GM12878 (cell line): ENCODE data around the gene GANAB. TPM values are rescaled to one million over a fixed set of nuclear protein-coding genes. Genes with fewer than 3 reads are reported as not detected.

ENCODE experiments used
- BCL11A ChIP-seq: IDR thresholded peaks from 2 replicates; pipeline ENCODE4 v1.6.1; 2011; ENCODE audit warnings: low read depth, low read length
- FOS ChIP-seq: IDR thresholded peaks from 3 replicates; pipeline ENCODE4 v1.6.1; 2011; ENCODE audit warnings: borderline replicate concordance; ENCODE audit not compliant: insufficient read length; ENCODE audit errors: extremely low read depth
- FOXK2 ChIP-seq: fragments of 450-650 bp; IDR thresholded peaks from 2 replicates; pipeline ENCODE4 v1.6.1; 2017; ENCODE audit warnings: mild to moderate bottlenecking, moderate library complexity
- HCFC1 ChIP-seq: fragments of 150-350 bp; IDR thresholded peaks from 2 replicates; pipeline ENCODE4 v1.6.1; 2014; ENCODE audit warnings: low read length
- IKZF2 ChIP-seq, 2 experiments: fragments of 450-650 bp; IDR thresholded peaks; 2 replicates each; pipeline ENCODE4 v1.6.1; 2017; ENCODE audit warnings: mild to moderate bottlenecking in 2 of 2, moderate library complexity in 2 of 2
- LARP7 ChIP-seq: fragments of 450-650 bp; IDR thresholded peaks from 2 replicates; pipeline ENCODE4 v1.6.1; 2017; ENCODE audit warnings: mild to moderate bottlenecking
- NR2F1 ChIP-seq: fragments of 450-650 bp; conservative IDR thresholded peaks from 2 replicates; pipeline ENCODE4 v1.6.1; 2017; ENCODE audit warnings: mild to moderate bottlenecking
- RELA ChIP-seq: fragments of 450-650 bp; IDR thresholded peaks from 2 replicates; pipeline ENCODE4 v1.8.0; 2014; ENCODE audit warnings: borderline replicate concordance; ENCODE audit not compliant: partially characterized antibody
- SMAD5 ChIP-seq: IDR thresholded peaks from 2 replicates; pipeline ENCODE4 v1.6.1; 2016; ENCODE audit warnings: antibody characterized with exemption, low read depth
- STAT1 ChIP-seq: fragments of 450-650 bp; conservative IDR thresholded peaks from 2 replicates; pipeline ENCODE4 v1.6.1; 2014; ENCODE audit warnings: antibody characterized with exemption, mild to moderate bottlenecking
- ZBED1 ChIP-seq: IDR thresholded peaks from 2 replicates; pipeline ENCODE4 v1.6.1; 2016; ENCODE audit warnings: borderline replicate concordance
- ZNF274 ChIP-seq: IDR thresholded peaks from one replicate; pipeline ENCODE4 v1.8.0; 2011; ENCODE audit not compliant: insufficient read length, insufficient read depth
- ZNF384 ChIP-seq: IDR thresholded peaks from 2 replicates; pipeline ENCODE4 v1.6.1; 2012; ENCODE audit warnings: low read depth, mild to moderate bottlenecking, low read length, improper control_type of control experiment, borderline replicate concordance
- polyA plus RNA-seq, 11 experiments: library from polyadenylated mRNA; depleted of rRNA in 4 of 11; unstranded in 6 of 11; stranded (reverse) in 5 of 11; fragments of >200 nt; fragmentation: Nextera tagmentation in 4 of 11; fragmentation: Illumina TruSeq in 1 of 11; extraction: Ambion mirVana in 4 of 11; extraction: Trizol in 1 of 11; gene quantifications; 1 replicate in 1 of 11; 2 replicates in 10 of 11; pipeline versions ENCODE4 v1.2.1 to v1.2.3, GENCODE V29; 2011 to 2016; ENCODE audit warnings: inconsistent platforms in 2 of 11, missing spikeins in 2 of 11, low read depth in 1 of 11
- total RNA-seq, 4 experiments: library from RNA; depleted of rRNA in 3 of 4; stranded (reverse); fragments of >200 nt in 3 of 4; fragmentation: Illumina TruSeq in 1 of 4; extraction: Trizol in 1 of 4; gene quantifications; 2 replicates each; pipeline versions ENCODE4 v1.2.1 to v1.2.3, GENCODE V29; 2013 to 2021
- TF ChIP-seq, protein P1 (sequence below): IDR thresholded peaks from 2 replicates; pipeline ENCODE4 v1.6.1; 2012; ENCODE audit warnings: mild to moderate bottlenecking, low read depth, low read length
- TF ChIP-seq, protein P2 (sequence below): fragments of 450-650 bp; IDR thresholded peaks from 2 replicates; pipeline ENCODE4 v1.6.1; 2018; ENCODE audit warnings: borderline replicate concordance, mild to moderate bottlenecking; ENCODE audit not compliant: partially characterized antibody
- TF ChIP-seq, protein P3 (sequence below): IDR thresholded peaks from 2 replicates; pipeline ENCODE4 v1.6.1; 2012; ENCODE audit warnings: low read depth, low read length, improper control_type of control experiment
- TF ChIP-seq, protein P4 (sequence below): fragments of 450-650 bp; formaldehyde crosslinking; IDR thresholded peaks from 2 replicates; pipeline ENCODE4 v1.4.0; 2020; ENCODE audit warnings: mild to moderate bottlenecking, moderate library complexity
- TF ChIP-seq, protein P5 (sequence below): fragments of 450-650 bp; IDR thresholded peaks from 2 replicates; pipeline ENCODE4 v1.6.1; 2017; ENCODE audit warnings: mild to moderate bottlenecking, low read depth, inconsistent platforms; ENCODE audit not compliant: poor library complexity, severe bottlenecking

Gene GANAB
- total and polyA plus RNA-seq, 10 of the 15 experiments (the other 5 are each of a cell fraction or from before 2014, with no cell fraction given), result 4.5 to 175 (median 102) TPM

DNA sequence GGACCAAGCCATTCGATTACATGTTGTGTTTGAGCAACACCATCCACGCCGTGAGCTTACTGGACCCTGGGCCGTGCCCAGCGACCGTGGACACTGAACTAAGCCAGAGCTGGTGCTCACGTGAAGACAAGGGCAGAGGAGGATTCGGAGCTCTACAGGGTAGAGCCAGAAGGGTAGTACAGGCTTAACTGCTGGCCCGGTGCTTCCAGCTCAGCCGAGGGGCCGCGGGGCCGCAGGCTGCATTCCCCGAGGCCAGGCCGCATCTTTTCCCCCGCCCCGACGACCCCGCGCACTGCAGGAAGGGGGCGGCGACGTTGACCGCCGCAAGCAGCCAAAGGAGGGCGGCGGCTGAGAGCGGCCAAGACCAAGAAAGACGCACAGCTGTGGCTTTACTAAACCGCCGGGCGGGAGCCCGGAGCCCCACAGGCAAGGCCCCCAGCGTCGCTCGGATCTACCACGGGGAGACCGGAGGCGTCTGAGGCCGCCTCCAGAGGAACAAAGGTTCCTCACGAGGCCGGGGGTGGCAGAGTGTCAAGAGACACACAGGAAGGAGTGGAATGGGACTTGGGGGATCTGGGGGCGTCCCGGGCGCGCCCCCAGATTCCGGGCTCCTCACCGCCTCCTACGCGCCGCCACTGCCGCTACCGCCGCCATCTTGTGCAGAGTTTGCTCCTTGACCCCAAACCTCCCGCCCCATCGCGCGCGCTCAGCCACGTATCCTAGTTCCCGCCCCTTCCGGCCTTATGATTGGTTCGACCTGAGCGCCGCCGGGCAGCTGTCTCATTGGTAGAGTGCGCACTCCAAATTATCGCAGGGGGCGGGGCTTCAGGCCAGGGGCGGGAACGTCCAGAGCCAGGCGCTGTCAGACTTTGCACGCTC is at the start of gene GANAB (continued):
- TF ChIP-seq, protein P1, sequence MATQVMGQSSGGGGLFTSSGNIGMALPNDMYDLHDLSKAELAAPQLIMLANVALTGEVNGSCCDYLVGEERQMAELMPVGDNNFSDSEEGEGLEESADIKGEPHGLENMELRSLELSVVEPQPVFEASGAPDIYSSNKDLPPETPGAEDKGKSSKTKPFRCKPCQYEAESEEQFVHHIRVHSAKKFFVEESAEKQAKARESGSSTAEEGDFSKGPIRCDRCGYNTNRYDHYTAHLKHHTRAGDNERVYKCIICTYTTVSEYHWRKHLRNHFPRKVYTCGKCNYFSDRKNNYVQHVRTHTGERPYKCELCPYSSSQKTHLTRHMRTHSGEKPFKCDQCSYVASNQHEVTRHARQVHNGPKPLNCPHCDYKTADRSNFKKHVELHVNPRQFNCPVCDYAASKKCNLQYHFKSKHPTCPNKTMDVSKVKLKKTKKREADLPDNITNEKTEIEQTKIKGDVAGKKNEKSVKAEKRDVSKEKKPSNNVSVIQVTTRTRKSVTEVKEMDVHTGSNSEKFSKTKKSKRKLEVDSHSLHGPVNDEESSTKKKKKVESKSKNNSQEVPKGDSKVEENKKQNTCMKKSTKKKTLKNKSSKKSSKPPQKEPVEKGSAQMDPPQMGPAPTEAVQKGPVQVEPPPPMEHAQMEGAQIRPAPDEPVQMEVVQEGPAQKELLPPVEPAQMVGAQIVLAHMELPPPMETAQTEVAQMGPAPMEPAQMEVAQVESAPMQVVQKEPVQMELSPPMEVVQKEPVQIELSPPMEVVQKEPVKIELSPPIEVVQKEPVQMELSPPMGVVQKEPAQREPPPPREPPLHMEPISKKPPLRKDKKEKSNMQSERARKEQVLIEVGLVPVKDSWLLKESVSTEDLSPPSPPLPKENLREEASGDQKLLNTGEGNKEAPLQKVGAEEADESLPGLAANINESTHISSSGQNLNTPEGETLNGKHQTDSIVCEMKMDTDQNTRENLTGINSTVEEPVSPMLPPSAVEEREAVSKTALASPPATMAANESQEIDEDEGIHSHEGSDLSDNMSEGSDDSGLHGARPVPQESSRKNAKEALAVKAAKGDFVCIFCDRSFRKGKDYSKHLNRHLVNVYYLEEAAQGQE, result no peak
- TF ChIP-seq FOXK2 (no peak), BCL11A (no peak), ZNF274 (no peak), NR2F1 (peak; percentile 97), HCFC1 (no peak), RELA (no peak), IKZF2 (IDR thresholded peaks at IDR 0.05) (no peak; a peak in 1 of 4 replicates), ZNF384 (no peak), SMAD5 (peak; percentile 79), ZBED1 (no peak; the same call in 1 of the 2 replicates), FOS (no peak), STAT1 (no peak), LARP7 (peak; percentile 82)
- TF ChIP-seq, protein P2, sequence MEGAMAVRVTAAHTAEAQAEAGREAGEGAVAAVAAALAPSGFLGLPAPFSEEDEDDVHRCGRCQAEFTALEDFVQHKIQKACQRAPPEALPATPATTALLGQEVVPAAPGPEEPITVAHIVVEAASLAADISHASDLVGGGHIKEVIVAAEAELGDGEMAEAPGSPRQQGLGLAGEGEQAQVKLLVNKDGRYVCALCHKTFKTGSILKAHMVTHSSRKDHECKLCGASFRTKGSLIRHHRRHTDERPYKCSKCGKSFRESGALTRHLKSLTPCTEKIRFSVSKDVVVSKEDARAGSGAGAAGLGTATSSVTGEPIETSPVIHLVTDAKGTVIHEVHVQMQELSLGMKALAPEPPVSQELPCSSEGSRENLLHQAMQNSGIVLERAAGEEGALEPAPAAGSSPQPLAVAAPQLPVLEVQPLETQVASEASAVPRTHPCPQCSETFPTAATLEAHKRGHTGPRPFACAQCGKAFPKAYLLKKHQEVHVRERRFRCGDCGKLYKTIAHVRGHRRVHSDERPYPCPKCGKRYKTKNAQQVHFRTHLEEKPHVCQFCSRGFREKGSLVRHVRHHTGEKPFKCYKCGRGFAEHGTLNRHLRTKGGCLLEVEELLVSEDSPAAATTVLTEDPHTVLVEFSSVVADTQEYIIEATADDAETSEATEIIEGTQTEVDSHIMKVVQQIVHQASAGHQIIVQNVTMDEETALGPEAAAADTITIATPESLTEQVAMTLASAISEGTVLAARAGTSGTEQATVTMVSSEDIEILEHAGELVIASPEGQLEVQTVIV, result peak; percentile 41
- TF ChIP-seq, protein P3, sequence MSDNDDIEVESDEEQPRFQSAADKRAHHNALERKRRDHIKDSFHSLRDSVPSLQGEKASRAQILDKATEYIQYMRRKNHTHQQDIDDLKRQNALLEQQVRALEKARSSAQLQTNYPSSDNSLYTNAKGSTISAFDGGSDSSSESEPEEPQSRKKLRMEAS, result peak; percentile 53; the same call in 1 of the 2 replicates
- TF ChIP-seq, protein P4, sequence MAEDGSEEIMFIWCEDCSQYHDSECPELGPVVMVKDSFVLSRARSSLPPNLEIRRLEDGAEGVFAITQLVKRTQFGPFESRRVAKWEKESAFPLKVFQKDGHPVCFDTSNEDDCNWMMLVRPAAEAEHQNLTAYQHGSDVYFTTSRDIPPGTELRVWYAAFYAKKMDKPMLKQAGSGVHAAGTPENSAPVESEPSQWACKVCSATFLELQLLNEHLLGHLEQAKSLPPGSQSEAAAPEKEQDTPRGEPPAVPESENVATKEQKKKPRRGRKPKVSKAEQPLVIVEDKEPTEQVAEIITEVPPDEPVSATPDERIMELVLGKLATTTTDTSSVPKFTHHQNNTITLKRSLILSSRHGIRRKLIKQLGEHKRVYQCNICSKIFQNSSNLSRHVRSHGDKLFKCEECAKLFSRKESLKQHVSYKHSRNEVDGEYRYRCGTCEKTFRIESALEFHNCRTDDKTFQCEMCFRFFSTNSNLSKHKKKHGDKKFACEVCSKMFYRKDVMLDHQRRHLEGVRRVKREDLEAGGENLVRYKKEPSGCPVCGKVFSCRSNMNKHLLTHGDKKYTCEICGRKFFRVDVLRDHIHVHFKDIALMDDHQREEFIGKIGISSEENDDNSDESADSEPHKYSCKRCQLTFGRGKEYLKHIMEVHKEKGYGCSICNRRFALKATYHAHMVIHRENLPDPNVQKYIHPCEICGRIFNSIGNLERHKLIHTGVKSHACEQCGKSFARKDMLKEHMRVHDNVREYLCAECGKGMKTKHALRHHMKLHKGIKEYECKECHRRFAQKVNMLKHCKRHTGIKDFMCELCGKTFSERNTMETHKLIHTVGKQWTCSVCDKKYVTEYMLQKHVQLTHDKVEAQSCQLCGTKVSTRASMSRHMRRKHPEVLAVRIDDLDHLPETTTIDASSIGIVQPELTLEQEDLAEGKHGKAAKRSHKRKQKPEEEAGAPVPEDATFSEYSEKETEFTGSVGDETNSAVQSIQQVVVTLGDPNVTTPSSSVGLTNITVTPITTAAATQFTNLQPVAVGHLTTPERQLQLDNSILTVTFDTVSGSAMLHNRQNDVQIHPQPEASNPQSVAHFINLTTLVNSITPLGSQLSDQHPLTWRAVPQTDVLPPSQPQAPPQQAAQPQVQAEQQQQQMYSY, result no peak
- TF ChIP-seq, protein P5, sequence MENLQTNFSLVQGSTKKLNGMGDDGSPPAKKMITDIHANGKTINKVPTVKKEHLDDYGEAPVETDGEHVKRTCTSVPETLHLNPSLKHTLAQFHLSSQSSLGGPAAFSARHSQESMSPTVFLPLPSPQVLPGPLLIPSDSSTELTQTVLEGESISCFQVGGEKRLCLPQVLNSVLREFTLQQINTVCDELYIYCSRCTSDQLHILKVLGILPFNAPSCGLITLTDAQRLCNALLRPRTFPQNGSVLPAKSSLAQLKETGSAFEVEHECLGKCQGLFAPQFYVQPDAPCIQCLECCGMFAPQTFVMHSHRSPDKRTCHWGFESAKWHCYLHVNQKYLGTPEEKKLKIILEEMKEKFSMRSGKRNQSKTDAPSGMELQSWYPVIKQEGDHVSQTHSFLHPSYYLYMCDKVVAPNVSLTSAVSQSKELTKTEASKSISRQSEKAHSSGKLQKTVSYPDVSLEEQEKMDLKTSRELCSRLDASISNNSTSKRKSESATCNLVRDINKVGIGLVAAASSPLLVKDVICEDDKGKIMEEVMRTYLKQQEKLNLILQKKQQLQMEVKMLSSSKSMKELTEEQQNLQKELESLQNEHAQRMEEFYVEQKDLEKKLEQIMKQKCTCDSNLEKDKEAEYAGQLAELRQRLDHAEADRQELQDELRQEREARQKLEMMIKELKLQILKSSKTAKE, result no peak
